ENCODE data around the gene UBAC2.

Gene UBAC2

DNA sequence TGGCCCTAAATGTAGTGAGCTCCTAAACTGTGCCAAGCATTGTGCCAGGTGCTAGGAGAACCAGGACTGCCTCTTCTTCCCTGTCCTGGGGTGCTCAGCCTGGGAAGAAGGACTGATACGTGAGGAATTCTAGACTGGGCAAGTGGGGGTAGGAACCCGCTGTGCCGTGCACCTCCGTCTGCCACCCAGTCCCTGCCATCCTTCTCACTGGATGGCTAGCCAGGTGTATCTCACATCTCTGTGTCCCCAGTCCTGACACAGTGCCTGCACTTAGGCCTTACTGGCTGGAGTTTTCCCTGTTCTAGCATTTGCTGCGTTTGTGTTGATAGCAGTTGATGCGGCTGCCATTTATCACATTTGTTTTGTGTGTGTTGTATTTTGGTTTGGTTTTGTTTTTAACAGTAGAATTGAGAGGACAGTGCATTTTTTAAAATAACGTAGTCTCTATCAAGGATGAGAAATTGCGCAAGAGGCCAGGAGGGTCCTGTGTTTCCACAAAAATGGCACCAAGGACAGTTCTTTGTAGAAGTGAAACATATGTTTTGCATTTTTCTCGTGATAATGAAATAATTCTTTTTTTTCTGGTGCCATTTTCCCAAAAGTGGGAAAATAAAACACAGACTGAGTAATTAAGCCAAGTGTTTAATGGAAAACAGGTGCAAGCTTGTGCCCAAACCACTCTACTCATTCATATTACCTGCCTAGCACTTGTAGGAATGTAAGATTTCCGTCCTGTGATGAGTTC, 111.3 kb downstream of the UBAC2 start:
- DNase-seq (ENCODE audit: low spot score): no peak

DNA sequence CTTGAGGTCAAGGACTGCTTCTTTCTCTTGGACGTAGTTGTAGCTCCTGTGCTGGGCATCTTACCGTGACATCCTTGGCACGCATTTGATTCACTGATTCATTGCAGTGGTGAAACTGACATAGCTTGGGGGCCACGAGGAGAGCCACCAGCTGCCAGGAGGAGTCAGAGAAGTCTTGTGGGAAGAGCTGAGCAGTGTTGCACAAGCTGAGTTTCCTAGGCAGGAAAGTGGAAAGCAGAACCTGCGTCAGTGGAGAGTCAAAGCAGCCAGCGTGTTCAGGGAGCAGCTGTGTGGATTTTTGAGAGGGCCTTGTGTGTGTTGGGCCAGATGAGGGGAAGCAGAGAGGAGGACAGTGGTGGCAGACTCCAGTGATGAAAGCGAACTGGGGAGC, 111.8 kb downstream of the UBAC2 start:
- no peak for DNase-seq (ENCODE audit: low spot score)

DNA sequence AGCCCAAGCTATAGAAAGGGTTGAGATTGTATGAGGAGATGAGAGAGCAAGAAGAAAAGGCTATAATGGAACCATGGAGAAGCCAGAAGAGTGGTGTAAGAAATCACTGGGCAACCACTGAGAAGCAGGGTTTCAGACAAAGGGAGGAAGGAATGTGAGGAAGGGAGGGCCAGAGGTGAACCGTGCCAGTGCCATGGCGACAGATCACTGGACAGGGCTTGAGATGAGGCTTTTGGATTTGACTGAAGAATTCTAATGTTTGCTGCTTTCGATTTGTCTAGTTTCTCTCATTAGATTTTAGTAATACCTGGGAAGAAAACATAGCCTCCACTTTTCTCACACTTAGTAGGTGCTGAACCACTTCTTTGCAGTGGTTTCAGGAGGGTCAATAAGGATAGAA, 112.8 kb downstream of the UBAC2 start:
- DNase-seq (ENCODE audit: low spot score): no peak

DNA sequence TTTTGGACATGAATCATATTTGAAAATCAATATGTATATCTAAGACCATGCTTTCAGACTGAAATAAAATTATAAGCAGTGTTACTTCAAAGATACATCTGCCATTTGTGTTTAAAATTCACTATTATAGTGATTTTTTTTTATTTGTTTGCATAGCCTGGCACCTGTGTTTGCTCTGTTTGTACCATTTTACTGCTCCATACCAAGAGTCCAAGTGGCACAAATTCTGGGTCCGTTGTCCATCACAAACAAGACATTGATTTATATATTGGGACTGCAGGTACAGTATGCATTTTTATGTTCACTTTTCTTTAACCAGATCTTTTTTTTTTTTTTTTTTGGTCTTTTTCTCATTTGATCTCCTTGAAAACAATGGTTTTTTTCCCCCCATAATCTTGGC, 113.3 kb downstream of the UBAC2 start:
- DNase-seq (ENCODE audit: low spot score): no peak

DNA sequence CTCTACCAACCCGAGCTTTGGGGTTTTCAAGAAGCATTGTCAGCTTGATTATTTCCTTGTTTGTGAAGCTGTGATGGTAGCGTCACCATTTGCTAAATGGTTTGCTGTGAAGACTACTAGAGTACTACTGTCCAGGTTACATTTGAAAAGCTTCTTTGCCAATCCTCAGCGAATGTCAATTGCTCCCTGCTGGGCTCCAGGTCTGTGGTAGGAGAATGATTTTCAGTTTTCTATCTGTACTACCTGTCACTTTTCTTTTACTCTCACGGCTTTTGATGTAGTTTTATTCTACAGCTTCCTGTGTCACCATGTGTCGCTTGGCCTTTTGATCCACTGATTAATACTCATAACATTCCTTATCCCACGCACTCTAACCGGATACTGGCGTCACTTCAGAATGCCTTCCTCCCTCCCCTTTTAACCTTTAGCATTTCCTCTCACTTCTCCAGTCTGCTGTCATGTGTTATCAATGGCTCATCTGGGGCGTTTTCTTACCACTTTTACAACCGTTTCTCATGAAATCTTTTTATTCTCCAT, 114.1 kb downstream of the UBAC2 start:
- DNase-seq (ENCODE audit: low spot score): no peak

DNA sequence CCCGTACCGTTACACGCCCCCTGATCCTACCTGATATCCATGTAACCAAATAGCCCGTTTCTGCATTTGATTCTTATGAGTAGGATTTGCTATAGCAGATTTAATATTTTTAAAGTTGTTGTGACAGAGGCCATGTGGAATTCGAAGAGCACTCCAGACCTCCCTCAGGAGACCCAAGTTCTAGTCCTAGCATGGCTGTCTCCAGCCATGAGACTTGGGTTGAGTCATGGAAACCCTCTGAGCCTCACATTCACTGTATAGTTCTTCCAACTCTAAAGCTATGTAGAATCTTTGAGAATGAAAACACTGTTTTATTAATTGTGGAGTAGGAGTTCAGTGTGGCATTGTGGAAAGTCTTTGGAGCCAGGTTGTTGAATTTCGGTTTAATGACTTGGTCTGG, 114.5 kb downstream of the UBAC2 start:
- no peak for DNase-seq (ENCODE audit: low spot score)

DNA sequence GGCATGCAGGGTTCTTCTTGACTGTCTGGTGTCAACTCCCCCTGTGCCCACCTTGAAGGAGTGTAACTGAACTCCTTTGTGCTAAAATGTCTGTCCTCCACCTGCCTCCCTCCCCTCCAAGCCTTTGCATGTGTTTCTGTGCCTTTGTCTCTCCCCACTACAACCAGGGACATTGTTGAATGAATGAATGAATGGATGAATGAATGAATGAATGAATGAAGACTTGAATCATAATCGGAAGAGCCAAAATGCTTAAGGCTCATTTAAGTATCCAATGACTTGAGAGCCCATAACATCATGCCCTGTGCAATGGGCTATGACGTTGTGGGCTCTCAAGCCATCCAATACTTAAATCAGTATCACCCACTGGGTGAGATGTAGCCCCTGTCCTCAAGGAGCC, 115.6 kb downstream of the UBAC2 start:
- DNase-seq (ENCODE audit: low spot score): no peak

DNA sequence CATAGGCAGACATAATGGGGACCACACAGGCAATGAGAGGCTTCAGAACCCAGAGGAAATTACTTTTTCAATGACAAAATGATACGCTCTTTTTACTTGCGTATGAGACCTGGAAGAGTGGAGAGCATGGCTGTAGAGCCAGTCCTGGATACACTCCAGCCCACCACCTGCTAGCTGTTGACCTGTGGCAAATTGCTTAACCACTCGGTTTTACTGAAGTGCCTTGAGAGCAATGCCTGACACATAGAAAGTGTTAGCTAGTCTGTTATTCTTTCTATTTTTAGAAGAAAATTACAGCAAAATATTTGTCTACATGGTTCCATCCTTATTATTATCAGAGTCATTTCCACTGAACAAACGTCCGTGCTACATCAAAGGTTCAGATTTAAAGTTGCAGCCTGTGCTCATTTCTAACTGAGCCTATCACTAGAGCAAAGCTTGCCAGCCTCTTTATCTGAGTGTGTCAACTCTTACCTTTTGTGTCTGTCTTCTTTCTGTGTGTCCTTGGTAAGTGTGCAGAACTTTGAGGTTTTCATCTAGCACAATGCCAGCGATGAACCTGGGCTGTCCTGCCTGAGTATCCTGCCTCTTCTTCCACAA, 116.1 kb downstream of the UBAC2 start:
- DNase-seq (ENCODE audit: low spot score): no peak

DNA sequence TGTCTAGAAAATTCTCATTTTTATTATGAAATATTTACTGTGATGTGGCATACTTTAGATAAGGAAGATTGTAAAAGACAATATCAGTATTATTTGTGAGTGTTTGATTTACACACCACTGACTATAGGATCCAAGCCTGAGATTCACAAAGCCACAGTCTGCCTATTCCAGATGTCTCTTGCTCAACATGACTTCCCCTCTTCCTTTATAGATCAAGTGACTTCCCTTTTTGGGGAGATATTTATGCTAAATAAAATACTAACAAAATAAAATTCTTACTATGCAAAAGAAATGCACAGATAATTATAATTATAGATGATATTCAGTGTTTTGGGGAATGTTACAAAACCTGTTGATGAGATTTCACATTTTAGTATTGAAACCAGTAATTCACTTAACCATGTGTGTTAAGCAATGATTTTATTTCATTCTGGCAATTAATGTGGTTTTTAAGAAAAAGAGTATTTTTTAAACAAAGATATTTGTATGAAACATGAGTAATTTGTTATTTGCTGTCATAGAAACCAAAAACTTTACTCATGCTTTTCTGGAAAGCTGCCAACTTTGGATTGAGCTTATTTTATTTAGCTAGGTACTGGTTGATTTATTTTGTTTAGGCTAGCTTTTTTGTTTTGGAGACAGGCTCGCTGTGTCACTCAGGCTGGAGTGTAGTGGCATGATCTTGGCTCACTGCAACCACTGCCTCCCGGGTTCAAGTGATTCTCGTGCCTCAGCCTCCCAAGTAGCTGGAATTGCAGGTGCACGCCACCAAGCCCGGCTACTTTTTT, 120.2 kb downstream of the UBAC2 start:
- no peak for DNase-seq (ENCODE audit: low spot score)

DNA sequence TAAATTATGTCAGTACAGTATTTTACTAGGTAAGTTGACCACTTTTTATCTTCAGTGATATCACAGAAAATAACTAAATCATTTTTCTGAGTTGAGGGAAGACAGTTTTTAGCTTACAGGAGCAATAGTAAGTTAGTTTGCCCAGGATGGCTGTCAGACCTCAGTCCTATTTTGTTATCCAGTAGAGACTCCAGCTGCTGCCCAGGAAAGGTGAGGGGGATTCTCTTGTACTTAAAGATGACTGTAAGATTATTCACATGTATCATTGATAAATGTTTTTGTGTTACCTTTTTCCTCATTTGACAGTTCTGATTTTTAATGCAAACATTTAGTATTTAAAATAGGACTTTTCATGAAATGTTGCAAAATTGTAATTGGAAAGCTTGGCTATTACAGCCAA, 121.1 kb downstream of the UBAC2 start:
- no peak for DNase-seq (ENCODE audit: low spot score)

DNA sequence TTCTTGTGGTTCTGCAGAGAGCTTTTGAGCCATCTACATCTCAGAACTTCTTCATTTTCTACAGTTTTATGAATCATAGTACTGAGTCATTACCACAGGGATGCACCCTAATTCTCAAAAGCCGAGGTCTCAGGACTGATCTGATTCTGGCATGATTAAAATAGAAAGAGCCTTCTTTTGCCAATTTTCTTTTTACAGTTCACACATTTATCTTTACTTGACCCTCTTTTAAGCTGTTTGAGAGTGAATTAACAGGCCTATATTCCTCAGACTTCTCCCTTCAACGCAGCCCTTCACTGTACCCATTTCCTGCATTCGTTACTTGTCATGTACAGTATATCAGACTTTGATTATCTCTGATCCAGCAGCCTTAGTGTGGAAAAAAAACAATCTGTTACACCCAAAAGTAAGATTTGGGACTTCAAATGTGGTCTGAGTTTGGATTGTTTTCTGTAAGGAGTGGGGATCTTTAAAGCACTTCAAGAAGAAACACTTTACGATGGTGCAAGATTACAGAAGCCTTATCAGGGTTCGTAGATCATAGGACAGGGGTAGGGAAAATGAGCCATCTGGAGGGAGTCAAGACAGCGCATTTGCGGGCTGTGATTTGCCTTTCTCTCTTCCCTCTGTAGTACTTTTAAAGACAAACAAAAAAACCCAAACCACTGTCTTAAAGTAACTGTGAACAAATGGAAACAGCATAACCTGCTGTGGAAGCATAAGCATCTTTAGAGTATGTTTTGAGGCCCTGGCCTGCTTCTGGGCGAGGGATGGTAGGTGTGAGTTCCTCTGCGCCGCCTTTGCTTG, 121.8 kb downstream of the UBAC2 start:
- no peak for DNase-seq (ENCODE audit: low spot score)

DNA sequence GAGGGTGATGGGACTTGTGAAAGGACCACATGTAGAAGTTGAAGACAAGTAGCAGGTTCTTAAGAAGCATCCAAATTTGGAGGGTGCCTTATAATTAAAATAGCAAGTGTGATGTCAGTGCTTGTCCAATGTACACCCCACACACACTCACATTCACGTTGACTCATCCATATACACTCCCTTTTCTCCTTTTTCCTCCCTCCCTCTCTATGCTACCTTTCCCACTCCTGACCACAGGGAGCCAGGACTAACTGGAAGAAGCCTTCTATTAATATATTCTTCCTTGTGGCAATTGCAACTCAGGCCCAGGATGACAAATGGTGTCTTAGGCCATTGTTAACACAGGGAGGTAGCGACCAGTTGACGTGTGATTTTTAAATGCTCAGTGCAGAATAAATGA, 122.8 kb downstream of the UBAC2 start:
- no peak for DNase-seq (ENCODE audit: low spot score)

DNA sequence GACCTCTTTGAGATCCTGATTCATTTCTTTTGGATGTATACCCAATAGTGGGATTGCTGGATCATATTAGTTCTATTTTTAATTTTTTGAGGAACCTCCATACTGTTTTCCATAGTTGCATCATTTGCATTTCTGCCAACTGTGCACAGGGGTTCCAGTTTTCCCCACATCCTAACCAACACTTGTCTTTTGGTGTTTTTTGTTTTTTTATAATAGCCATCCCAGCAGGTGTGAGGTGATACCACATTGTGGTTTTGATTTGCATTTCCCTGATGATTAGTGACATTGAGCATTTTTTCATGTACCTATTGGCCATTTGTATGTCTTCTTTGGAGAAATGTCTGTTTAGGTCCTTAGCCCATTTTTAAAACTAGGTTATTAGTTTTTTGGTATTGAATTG, 125.4 kb downstream of the UBAC2 start:
- no peak for DNase-seq (ENCODE audit: low spot score)

DNA sequence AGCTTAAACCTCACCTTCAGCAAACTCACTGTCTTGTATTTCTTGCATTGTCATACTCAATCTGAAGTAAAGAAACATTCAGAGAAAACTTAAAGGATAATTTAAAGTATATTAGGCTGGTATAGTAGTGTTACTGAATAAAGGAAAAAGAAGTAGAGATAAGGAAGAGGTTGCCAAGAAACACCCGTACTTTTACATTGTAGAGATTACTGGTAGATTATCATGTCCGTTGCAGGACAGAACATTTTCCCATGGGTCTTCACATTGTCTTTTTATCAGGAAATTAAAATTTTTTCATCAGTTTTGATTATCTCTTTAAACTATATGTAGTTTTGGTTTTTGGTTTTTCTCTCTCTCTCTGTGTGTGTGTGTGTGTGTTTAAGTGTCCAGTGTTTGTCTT, 126.5 kb downstream of the UBAC2 start:
- DNase-seq (ENCODE audit: low spot score): no peak

DNA sequence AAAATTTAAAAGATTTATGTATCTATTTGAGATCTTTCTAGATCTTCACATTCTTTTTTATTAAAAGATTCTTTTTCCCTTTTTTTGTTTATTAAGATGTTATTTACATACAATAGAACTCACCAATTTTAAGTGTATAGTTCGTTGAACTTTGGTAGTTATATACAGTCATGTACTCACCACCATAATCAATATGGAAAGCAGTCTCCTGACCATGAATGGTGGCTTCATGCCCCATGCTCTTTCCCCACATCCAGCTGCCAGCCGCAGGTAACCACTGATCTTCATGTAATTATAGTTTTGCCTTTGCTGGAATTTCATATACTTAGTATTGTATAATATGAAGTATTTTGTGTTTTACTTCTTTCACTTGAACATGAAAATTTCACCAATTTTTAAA, 127.1 kb downstream of the UBAC2 start:
- DNase-seq (ENCODE audit: low spot score): no peak

DNA sequence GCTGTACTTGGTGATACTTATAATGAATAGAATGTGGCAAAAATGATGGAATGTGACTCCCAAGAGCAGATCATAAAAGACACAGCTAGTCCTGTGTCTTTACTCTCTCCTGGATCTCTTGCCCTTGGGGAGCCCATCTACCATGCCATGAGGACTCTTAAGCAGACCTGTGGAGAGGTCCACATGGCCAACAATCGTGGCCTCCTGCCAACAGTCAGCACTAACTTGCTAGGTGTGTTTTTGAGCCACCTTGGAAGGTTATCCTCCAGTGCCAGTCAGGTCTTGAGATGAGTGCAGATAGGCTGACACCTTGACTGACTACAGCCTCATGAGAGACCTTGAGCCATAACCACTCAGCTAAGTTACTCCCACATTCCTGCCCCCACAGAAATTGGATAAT, 128.8 kb downstream of the UBAC2 start:
- DNase-seq (ENCODE audit: low spot score): no peak

DNA sequence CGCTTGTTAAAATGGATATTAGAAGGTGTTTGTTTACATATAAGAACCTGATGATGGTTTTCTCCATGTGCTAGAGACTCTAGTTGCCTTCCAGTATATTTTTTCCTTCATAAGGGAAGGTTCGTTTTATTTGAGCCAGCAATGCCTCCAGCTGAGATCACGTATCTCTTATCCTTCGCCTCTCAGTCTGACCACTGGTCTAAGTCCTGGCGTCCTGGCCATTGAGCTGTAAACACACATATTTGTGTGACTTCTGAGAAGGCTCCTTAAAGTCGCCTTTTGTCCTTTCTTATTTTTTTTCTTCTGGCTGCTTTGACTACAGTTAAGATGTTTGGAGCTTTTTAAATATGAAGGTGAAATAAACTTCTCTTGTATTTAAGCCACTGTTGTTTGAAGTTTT, 130.3 kb downstream of the UBAC2 start:
- DNase-seq (ENCODE audit: low spot score): no peak

DNA sequence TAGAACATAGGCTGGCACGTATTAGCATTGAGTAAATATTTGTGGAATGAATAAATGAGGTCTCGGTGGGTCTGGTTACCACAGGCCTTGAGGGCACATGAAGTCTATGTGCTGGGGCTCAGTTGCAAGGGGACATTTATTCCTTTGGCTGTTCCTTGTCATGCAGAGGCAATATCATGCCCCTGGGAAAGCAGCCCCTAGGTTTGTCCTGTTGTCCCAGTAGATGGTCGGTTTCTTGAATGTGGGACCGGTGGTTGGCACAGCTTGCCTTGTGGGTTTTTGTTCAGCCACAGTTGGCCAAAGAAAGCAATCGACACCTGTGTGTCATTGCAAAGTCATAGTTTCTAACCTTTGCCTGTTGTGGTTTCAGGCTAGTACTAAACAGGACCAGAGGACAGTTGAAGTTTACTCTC, 131.2 kb downstream of the UBAC2 start:
- DNase-seq (ENCODE audit: low spot score): no peak

DNA sequence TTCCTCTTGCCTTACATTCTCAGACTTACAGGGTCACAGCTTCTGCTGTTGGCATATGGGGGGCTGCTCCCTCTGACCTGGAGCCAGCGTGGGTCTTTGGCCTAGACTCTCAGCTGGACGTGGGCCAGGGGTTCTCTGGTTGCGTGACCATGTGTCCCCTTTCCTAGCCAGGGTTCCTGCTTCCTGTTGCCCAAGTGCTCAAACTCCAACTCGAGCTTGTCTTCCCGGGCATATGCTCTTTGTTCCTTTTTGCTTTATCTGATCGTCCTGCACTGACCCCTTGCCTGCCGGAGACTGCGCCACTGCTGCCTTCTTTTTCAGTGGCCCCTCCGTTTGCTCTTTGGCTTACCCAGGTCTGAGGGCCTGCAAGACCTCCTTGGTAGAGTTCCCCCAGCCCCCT, 131.8 kb downstream of the UBAC2 start:
- DNase-seq (ENCODE audit: low spot score): no peak

DNA sequence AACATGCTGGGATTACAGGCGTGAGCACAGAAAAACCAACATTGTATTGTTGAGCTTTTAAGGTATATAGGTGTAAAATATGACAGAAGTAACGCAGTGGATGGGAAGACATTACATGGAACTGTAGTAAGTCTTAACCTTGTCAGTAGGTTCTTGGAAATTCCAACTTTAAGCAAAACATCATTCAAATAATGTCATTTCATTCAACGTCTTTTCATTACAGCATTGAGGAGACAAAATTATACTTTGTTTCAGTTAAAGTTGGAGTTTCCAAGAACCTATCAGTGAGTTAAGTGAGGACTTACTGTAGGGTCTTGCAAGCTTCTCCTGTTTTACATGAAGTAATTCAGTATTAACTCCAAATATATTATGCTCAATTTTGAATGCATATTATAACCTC, 133.6 kb downstream of the UBAC2 start:
- DNase-seq (ENCODE audit: low spot score): no peak

DNA sequence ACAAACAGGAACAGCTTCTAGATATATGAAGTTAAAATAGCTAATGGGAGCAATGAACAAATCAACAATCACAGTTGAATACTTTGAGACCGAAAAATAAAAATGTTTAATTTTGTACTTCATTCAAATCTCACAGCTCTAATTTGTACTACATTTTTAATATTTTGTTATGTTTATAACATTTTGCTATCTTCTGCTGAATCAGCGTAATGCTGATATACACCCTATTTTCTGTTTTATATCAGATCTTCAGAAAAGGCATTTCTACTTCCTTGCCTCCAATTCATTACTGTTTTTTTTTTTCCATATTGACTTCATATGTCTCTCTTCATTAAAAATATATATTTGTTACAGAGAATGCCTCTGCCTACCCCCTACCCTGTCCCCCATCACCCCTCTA, 134.4 kb downstream of the UBAC2 start:
- DNase-seq (ENCODE audit: low spot score): no peak

DNA sequence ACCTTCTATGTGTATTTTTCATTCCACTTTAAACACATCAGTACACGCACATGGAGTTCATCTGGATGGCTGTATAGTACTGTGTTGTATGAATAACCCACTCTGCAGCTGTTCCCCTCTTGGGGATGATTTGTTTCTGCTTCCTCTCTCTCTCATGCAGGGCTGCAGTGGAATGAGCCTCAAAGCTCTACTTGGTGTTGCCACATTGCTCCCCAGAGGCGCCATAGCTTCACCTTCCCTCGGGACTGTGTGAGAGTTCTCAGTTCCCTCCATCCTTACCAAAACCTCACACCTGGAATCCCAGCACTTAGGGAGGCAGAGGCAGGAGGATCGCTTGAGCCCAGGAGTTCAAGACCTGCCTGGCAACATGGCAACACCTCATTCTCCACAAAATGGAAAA, 134.9 kb downstream of the UBAC2 start:
- DNase-seq (ENCODE audit: low spot score): no peak
